GM19468 (cell line): Measurements from ENCODE around the gene CHEK1.

ENCODE experiments used
- ATAC-seq: cut with Tn5 transposase; IDR thresholded peaks from one replicate; pipeline ENCODE4 v1.9.1; 2021; ENCODE audit warnings: mild to moderate bottlenecking, moderate library complexity, moderate number of reproducible peaks; ENCODE audit not compliant: unreplicated experiment; ENCODE audit errors: extremely low read depth

CHEK1 gene

DNA sequence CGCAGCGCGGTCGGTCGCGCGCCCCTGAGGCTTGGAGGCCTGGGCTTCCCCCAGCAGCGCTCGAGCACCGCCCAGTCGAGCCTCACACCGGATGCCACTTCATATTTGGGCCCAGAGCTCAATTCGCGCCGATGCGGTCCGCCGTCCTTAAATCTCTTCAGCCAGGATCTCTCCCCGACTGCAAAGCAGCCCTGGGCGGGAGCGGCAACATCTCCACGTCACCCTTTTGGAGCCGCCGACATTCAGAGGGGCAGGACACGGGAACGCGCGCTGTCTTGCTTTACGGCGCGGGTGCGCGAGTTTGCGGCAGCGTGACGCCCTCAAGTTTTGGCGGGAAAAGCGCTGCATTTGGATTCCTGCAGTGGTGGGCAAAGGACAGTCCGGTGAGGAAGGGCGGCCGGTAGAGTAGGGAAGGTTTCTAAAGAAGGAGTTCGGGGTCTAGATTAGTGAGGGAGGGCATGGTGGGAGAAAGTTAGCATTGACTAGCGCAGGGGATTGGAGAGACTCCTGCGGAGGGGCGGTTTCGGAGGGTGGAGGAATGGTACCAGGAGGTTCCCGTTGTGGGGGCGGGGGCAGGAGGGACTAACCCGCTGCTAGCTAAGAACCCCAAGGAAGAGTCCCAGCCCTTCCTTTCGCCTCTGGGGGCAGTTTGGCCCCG is 796 bp downstream of the CHEK1 start:
- no peak for ATAC-seq

DNA sequence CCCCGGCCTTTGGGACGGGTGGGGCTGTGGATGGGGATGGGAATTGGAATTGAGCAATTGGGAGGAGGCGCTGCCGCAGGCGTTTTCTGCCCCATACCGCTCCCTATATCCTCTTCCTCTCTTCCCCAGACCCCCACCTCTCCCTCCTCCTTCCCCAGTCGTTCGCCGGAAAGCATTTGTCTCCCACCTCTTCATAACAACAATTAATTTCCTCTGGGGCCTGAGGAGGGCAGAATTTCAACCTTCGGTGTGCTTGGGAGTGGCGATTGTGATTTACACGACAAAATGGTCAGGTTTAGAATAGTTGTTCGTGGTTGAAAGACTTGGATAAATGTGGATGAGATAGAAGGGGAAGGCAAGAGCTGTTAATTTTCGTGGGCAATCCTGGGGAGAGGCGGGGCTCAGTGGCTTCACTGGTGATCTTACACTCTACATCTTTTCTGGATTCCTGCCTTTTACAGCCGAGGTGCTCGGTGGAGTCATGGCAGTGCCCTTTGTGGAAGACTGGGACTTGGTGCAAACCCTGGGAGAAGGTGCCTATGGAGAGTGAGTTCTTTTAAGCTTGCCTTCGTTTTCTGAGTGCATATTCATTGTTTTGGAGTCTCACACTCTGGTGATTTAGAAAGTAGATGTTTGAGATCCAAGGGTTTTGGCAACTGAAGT is 1.5 kb downstream of the CHEK1 start:
- no peak for ATAC-seq

DNA sequence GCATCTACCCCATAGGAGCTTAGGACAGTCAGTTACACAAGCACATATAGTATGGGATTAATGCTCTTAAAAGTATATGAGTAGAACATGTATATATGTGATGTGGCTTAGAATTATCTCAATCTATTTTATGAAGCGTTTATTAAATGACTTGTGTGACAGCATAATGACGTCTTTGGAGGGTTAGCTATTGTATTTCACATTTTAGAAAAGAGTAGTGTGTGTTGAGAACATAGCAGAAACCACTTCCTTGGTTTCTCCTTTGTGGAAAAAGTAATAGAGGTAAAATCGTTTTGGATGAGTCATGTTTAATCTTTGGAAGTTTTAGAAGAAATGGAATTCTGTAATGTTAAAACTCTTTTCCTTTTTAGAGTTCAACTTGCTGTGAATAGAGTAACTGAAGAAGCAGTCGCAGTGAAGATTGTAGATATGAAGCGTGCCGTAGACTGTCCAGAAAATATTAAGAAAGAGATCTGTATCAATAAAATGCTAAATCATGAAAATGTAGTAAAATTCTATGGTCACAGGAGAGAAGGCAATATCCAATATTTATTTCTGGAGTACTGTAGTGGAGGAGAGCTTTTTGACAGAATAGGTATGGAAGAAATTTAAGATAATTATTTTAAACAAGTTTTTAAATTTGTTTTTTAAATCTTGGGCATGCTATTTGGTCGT is 2.4 kb downstream of the CHEK1 start:
- ATAC-seq = no peak

DNA sequence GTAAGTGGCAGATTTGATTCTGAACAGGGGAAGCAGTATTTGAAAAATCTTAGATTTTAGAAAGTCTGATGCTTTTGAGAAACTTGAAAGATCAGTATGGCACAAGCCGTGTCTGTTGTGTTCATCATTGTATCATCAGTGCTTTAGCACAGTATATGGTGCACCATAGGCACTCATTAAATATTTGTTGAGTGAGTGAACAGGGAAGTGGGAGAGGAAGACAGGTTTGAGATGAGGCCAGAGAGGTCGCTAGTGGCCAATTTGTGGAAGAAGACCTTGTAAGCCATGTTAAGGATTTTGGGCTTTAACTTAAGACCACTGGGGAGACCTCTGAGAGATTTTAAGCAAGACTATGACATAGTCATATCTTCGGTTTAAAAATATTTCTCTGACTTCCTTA is 12.9 kb downstream of the CHEK1 start:
- ATAC-seq = no peak

DNA sequence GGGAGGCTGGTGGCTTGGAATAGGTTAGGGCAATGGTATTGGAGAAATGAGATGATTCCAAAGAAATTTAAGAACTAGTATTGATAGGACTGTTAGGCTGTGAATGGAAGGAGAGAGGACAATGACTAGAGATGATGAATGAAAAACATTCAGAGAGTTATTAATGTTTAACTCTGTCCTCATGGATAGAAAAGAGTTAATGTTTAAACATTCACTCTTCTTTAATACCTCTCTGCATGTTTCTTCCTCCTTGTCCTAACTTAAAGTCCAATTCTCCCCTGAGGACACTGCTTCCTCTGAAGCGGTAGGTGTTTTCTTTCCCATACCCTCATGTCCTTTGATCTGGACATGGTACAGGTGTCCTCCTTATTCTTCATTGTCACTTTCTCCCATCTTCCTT is 13.4 kb downstream of the CHEK1 start:
- no peak for ATAC-seq

DNA sequence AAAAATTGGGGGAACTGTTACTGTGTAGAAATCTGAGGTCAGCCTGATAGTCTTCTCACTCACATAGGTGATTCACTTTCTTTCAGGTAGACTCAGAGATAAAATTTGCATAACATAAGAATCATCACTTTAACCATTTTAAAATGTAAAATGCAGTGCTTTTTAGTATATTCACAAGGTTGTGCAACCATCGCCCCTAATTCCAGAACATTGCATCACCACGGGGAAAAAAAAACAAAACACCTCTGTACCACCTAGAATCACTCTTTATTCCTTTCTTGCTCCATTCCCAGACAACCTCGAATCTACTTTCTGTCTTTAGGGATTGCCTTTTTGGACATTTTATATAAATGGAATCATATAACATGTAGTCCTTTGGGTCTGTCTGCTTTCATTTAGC is 20.9 kb downstream of the CHEK1 start:
- no peak for ATAC-seq

DNA sequence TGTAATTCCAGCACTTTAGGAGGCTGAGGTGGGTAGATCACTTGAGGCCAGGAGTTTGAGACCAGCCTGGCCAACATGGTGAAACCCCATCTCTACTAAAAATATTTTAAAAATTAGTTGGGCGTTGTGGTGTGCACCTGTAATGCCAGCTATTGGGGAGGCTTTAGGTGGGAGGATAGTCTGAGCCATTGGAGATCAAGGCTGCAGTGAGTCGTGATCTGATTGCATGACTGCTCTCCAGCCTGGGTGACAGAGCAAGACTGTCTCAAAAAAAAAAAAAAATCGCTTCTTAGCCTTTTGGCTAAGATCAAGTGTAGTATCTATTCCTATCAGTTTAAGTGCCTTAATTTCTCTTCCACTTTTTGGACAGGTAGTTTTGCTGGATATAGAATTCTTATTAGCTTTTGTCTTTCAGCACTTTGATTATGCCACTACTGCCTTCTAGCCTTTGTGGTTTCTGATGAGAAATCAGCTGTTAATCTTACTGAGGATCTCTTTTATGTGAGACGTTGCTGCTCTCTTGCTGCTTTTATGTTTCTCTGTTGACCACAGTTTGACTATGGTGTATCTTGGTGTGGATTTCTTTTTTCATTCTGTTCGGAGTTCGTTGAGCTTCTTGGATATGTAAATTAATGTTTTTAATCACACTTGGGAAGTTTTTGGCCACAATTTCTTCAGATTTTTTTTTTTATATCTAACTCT is 24.7 kb downstream of the CHEK1 start:
- ATAC-seq = no peak

DNA sequence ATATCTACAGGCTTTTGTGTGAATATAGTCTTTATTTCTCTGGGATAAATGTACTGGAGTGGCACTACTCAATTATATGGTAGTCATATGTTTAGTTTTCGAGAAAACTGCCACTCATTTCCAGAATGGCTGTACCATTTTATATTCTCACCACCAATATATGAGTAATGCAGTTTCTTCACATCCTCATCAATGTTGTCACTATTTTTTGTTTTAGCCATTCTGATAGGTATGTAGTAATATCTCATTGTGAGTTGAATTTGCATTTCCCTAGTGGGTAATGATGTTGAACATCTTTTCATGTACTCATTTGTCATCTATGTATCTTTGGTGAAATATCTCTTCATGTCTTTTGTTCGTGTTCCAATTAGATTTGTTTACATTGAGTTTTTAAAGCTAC is 37.7 kb downstream of the CHEK1 start:
- ATAC-seq = no peak

DNA sequence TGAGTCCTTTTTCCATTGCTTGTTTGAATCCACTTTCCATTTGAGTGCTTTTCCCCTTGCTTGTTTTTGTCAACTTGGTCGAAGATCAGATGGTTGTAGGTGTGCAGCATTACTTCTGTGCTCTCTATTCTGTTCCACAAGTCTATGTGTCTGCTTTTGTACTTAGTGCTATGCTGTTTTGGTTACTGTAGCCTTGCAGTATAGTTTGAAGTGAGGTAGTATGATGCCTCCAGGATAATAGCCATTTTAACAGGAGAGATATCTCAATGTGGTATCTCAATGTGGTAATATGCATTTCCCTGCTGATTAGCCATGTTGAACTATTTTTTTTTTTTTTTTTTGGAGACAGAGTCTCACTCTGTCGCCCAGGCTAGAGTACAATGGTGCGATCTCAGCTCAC is 38.9 kb downstream of the CHEK1 start:
- ATAC-seq = no peak

DNA sequence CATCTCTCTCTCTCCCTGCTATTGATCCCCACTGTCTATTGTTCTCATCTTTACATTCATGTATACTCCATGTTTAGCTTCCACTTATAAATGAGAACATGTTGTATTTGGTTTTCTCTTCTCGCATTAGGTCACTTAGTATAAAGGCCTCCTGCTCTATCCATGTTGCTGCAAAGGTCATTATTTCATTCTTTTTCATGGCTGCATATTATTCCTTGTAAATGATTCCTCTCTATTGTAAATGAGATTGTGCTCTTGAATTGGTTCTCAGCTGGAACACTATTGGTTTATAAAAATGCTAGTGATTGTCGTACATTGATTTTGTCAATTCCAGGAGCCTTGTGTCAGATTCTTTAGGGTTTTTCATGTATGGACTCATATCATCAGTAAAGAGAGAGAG is 42.2 kb downstream of the CHEK1 start:
- ATAC-seq = no peak

DNA sequence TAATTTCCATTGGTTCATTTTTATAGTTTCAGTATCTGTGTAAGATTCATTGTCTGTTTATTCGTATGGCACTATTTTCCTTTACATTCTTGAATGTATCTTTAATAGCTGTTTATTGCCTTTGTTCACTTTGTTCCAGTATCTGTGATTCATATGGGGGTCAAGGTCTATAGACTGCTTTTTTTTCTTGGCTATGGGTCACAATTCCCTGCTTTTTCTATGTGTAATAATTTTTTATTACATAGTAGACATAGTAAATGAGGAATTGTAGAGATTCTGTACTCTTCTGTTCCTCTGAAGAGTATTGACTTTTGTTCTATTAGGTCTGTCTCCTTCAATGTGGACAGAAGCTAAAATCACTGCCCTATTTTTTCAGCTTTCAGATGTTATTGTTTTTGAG is 45.2 kb downstream of the CHEK1 start:
- no peak for ATAC-seq

DNA sequence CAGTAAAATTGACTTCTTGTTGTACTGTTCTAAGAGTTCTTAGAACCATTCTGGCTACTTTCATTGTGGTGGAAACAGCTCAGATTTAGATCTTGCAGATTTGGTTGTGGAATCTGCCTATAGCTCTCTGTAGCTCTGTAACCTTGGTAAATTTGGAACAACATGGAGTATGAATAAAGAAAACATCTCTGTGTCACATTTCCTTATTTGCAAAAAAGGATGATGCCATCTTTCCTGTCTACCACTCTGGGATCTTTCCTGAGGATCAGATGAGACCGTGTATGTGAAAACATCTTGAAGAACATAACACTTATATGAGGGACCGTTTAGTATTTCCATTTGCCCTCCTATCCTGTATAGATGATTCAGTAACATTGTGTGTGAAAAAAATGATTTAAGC is 46.6 kb downstream of the CHEK1 start:
- ATAC-seq = no peak

DNA sequence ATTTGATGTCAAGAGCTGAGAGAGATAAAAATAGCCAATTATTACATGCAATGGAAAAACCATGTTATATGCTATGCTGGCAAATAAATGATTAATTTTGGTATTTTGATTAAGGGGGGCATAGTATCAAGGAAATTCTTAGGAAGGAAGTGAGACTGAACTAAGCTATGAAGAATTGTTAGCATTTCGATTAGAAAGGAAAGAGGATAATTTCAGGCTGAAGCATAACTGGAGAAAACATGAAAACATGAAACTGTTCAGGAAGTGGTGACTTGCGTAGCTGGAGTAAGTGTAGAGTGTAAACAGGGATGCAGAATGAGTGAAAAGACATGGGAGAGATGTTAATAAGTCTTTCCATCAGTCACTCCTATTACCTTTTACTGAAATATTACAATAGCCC is 49.2 kb downstream of the CHEK1 start:
- no peak for ATAC-seq

DNA sequence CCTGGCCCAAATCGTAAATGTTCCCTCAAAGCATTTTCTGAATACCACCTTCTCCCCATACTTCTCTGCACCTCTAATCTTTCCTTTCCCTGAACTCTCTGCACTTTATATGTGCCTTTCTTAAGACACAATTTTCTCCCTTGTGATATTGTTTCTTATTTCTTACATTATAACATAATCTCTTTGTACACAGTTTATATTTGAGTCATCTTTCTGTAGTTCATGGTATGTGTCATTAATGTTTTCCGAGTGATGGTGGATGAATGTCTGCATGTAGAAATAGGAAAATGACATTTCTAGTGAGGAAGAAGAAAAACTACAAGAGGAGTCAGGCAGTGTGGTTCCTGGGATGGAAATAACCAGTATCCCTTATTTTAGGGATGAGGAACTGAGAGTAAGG is 50.2 kb downstream of the CHEK1 start:
- ATAC-seq = no peak

DNA sequence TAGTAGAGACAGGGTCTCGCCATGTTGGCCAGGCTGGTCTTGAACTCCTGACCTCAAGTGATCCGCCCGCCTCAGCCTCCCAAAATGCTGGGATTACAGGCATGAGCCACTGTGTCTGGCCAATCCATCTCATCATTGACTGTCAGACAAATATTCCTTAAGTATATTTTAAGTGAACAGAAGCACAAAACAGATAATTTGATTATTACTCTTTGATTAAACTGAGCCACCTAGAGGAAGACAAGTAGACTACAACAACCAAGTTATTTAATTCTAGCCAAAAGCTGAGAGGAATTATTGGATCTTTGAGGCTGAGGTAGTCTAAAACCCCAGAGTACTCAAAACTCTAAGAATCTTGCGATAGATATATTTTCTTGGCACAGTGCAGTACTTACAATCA is 54.4 kb downstream of the CHEK1 start:
- no peak for ATAC-seq

DNA sequence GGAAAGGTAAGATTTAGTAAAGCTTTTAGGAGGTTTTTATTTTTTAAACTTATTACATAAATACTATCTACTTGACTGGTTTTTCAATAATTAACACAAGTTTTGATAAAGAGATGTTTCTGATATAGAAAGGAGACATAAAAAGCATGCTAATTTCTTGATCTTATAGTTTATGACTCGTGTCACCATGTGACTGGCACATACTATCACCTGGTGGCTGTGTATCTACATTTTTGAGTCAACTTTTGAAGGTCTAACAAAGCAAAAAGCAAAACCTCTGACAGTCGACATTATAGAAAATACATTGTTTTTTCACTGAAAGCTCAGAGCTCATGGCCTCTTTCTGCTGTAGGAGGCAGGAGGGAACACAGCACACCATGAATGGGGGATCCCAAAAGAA is 54.9 kb downstream of the CHEK1 start:
- no peak for ATAC-seq

DNA sequence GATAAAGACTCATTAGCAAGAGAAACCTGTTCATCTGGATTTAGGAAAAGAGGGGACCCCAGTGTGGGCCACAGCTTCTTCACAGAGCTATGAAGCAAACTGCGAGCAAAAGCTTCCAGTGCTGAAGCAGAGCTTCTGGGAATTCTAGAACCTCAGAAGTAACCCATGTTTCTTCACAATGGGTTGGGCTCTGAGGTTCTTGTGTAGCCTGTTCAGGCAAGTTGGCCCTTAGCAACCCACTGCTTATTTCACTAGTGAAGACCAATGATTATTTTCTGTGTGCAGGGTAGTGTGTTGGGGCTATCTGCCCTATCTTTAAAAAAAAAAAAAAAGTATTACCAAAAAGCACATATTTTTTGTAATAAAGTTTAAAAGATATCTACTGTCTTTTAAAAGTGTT is 55.8 kb downstream of the CHEK1 start, which contains the start of gene ACRV1:
Gene ACRV1 (minus strand): TSS at position 101 of the 400 bp plus-strand sequence. CDS start 67 bp downstream, at position 34.
- ATAC-seq = no peak

DNA sequence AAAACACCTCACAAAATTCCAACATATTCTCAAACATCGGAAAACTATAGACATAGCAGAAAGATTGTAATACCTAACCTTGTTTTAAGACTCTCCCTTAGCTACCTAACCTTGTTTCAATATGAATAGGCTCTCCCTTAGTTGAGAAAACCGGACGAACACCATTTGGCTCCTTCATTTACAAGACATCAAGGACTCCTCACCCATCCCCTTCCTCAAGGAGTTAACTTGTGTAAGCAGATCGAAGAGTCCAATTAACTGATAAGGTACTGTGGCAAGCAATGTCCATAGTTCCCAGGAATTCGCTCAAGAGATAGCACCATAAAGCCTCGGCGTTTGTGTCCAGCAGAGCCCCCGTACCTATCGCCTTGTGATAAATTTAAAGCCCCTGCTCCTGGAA is 60.3 kb downstream of the CHEK1 start:
- ATAC-seq = no peak

DNA sequence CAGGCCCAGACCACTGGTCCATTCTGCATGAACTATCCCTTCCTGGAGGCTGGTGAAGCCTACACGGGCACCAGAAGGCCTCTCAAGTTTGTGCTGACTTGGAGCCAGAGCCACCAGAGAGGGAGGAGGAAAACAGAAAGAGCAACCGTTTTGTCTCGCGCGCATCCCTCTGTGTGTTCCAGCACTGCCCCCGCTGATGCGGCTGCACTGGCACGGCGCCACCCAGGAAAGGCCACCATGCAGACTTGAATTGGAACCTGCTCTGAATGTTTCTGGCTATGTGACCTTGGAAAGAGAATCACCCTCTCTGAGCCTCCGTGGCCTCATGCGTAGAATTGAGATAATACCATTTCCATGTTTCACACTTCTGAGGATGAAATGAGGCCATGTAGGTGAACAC is 63.1 kb downstream of the CHEK1 start:
- no peak for ATAC-seq

DNA sequence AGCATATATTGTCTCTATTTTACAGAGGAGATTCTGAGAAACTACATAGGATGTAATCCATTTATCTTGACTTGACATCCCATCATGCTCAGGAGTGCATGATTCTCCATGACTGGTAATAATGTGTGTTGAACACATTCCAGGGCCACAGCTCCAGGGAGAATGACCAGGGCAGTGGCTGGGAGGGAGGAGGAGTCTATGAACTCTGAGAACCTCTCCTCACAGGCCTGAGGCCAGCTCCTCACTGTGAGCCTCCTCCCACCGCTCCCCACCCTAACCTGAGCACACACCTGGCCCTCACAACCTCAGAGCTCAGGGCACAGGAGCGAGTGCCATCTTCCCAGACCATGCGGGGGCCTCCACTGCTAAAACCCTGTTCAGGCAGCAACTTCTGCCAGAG is 63.7 kb downstream of the CHEK1 start:
- ATAC-seq = no peak

DNA sequence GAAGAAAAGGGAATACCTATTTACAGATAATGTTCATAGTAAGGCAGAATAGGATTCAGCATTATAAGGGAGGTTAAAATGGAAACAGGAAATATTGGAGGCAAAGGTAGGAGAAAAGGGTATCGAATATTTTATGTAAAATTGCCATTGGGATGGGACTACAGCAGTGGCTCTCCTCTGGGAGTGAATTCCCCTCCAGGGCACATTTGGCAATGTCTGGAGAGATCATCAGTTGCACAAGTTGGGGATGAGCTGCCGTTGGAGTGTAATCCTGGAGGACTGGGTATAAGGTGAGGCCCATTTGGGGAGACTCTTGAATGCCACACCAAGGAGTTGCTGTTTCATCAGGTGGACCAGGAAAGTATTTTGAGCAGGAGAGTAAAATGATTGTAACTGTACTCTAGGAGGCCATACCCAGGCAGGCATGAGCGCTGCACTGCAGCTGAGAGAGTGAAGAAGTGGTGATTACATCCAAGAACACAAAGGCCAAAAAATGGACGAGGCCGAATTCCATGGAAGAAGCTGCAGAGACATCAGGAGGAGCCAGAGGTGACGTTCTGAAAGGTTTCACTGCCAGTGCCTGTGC is 64.4 kb downstream of the CHEK1 start:
- no peak for ATAC-seq
